HCT116 (cell line): Measurements from ENCODE around the gene AKT1.

Experiments used
- EGR1 ChIP-seq: IDR thresholded peaks from 2 replicates; pipeline ENCODE4 v1.6.1; 2012; ENCODE audit warnings: low read depth
- EZH2 ChIP-seq: fragments of 200-600 bp; sonication (generic); IDR thresholded peaks from 2 replicates; pipeline ENCODE4 v1.6.1; 2017; ENCODE audit warnings: antibody characterized with exemption, mixed run types
- EZH2phosphoT487 ChIP-seq: fragments of 200-600 bp; IDR thresholded peaks from 2 replicates; pipeline ENCODE4 v1.6.1; 2018; ENCODE audit warnings: antibody characterized with exemption, borderline replicate concordance
- POLR2A ChIP-seq: IDR thresholded peaks from 2 replicates; pipeline ENCODE4 v1.7.0; 2011; ENCODE audit warnings: borderline replicate concordance; ENCODE audit not compliant: insufficient read depth, insufficient read length; ENCODE audit errors: extremely low read depth
- RAD21 ChIP-seq: IDR thresholded peaks from 2 replicates; pipeline ENCODE4 v1.6.1; 2012; ENCODE audit warnings: low read depth, mild to moderate bottlenecking
- SIN3A ChIP-seq: IDR thresholded peaks from 2 replicates; pipeline ENCODE4 v1.6.1; 2012; ENCODE audit warnings: low read depth
- TF ChIP-seq, protein P1 (sequence below), 3 experiments: fragments of 200-600 bp in 1 of 3; sonication (generic) in 1 of 3; IDR thresholded peaks in 2 of 3; conservative IDR thresholded peaks in 1 of 3; 2 replicates each; pipeline ENCODE4 v1.5.1; 2012 to 2017; ENCODE audit warnings: low read depth in 2 of 3, low read length in 2 of 3, antibody characterized with exemption in 1 of 3, borderline replicate concordance in 1 of 3, control low read depth in 1 of 3, mild to moderate bottlenecking in 1 of 3, mixed read lengths in 1 of 3, mixed run types in 1 of 3, moderate library complexity in 1 of 3; ENCODE audit not compliant: insufficient read depth in 1 of 3
- TF ChIP-seq, protein P2 (sequence below): IDR thresholded peaks from 2 replicates; pipeline ENCODE4 v1.6.1; 2012
- TF ChIP-seq, protein P3 (sequence below): IDR thresholded peaks from 2 replicates; pipeline ENCODE4 v1.6.1; 2011; ENCODE audit warnings: mild to moderate bottlenecking, low read length, moderate library complexity; ENCODE audit not compliant: insufficient replicate concordance; ENCODE audit errors: extremely low read depth

DNA sequence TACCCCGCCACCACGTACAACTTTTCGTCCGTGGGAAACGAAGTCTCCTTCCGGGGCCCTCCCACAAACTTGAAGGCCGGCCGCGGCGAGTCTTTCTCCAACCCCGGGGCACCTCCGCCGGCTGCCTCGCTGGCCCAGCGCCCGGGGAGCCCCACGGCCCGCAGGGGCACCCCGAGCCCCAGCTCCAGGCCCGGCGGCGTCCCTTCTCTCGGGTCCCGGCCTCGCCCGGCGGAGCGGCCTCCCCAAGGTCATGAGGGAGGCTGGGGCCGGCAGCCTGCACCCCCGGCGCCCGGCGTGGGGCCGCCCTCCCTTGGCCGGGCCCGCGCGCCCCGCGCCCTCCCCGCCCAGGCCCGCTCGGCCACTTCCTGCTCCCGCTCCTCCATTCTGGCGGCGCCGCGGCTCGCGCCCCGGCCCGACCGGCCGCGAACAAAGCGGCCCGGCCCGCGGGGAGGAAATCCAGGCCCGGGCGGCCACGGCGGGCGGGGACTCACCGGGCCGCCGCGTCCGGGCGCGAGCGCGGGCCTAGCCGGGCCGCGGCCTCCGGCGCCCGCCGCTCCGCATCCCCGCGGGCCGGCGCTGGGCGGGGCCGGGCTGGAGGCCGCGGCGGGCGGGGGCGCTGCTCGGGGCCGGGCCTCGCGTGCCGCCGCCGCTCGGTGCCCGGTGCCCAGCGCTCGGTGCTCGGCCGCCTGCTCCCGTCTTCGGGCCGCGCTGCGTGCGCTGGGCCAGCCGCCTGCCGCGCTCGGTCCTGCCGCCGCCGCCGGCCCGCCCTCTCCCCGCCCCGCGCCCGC, at the start of gene AKT1:
- TF ChIP-seq POLR2A, result no peak
- TF ChIP-seq EZH2, result no peak
- no peak for TF ChIP-seq EGR1
- TF ChIP-seq, protein P1, sequence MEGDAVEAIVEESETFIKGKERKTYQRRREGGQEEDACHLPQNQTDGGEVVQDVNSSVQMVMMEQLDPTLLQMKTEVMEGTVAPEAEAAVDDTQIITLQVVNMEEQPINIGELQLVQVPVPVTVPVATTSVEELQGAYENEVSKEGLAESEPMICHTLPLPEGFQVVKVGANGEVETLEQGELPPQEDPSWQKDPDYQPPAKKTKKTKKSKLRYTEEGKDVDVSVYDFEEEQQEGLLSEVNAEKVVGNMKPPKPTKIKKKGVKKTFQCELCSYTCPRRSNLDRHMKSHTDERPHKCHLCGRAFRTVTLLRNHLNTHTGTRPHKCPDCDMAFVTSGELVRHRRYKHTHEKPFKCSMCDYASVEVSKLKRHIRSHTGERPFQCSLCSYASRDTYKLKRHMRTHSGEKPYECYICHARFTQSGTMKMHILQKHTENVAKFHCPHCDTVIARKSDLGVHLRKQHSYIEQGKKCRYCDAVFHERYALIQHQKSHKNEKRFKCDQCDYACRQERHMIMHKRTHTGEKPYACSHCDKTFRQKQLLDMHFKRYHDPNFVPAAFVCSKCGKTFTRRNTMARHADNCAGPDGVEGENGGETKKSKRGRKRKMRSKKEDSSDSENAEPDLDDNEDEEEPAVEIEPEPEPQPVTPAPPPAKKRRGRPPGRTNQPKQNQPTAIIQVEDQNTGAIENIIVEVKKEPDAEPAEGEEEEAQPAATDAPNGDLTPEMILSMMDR (IDR thresholded peaks at IDR 0.05 in 2 of 3, conservative IDR thresholded peaks at IDR 0.05 in 1 of 3; ENCODE audit: borderline replicate concordance in 1 of 3, insufficient read depth in 1 of 3, low read depth in 2 of 3, low read length in 2 of 3), result no peak
- no peak for TF ChIP-seq EZH2phosphoT487
- TF ChIP-seq, protein P2, sequence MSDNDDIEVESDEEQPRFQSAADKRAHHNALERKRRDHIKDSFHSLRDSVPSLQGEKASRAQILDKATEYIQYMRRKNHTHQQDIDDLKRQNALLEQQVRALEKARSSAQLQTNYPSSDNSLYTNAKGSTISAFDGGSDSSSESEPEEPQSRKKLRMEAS, result no peak
- no peak for TF ChIP-seq RAD21
- no peak for TF ChIP-seq SIN3A
- TF ChIP-seq, protein P3, sequence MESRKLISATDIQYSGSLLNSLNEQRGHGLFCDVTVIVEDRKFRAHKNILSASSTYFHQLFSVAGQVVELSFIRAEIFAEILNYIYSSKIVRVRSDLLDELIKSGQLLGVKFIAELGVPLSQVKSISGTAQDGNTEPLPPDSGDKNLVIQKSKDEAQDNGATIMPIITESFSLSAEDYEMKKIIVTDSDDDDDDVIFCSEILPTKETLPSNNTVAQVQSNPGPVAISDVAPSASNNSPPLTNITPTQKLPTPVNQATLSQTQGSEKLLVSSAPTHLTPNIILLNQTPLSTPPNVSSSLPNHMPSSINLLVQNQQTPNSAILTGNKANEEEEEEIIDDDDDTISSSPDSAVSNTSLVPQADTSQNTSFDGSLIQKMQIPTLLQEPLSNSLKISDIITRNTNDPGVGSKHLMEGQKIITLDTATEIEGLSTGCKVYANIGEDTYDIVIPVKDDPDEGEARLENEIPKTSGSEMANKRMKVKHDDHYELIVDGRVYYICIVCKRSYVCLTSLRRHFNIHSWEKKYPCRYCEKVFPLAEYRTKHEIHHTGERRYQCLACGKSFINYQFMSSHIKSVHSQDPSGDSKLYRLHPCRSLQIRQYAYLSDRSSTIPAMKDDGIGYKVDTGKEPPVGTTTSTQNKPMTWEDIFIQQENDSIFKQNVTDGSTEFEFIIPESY, result no peak
